HG03196 (cell line): ENCODE data around the gene SRSF2.
"Not testable (repeated sequence)": the region's sequence is repeated elsewhere in the genome, so short reads cannot be mapped to it uniquely, and the experiment has no call there.

Source experiments
- ATAC-seq: cut with Tn5 transposase; IDR thresholded peaks from one replicate; pipeline ENCODE4 v1.9.1; 2021; ENCODE audit not compliant: unreplicated experiment

SRSF2 gene

GRCh38 chr17:76722279-76722678, 14.9 kb downstream of the SRSF2 start:
- ATAC-seq = no peak

- ATAC-seq = no peak
Measured at GRCh38 chr17:76721463-76721862, 15.7 kb downstream of the SRSF2 start.

- ATAC-seq = no peak
Measured at GRCh38 chr17:76720941-76721340, 16.2 kb downstream of the SRSF2 start.

GRCh38 chr17:76720211-76720610, 16.9 kb downstream of the SRSF2 start:
- ATAC-seq = no peak

GRCh38 chr17:76718516-76718915, 18.6 kb downstream of the SRSF2 start:
- no peak for ATAC-seq

GRCh38 chr17:76716839-76717215, 20.3 kb downstream of the SRSF2 start:
- no peak for ATAC-seq

- ATAC-seq = no peak
Measured at GRCh38 chr17:76716146-76716838, 20.8 kb downstream of the SRSF2 start.

GRCh38 chr17:76715496-76715830, 21.7 kb downstream of the SRSF2 start:
- no peak for ATAC-seq

GRCh38 chr17:76714822-76715495, 22.2 kb downstream of the SRSF2 start:
- ATAC-seq = no peak

GRCh38 chr17:76714336-76714735, 22.8 kb downstream of the SRSF2 start:
- ATAC-seq = no peak

- no peak for ATAC-seq
Measured at GRCh38 chr17:76713765-76714164, 23.4 kb downstream of the SRSF2 start.

- not testable (repeated sequence) for ATAC-seq
Measured at GRCh38 chr17:76712321-76712720, 24.8 kb downstream of the SRSF2 start.

GRCh38 chr17:76710863-76711611, 26.1 kb downstream of the SRSF2 start, which contains the start of gene MXRA7:
Gene MXRA7 (minus strand): TSS chr17:76710965. CDS start chr17:76710946, 19 bp downstream.
- ATAC-seq = no peak

GRCh38 chr17:76709951-76710862, 26.9 kb downstream of the SRSF2 start:
- not testable (repeated sequence) for ATAC-seq

GRCh38 chr17:76709077-76709950, 27.8 kb downstream of the SRSF2 start:
- no peak for ATAC-seq

GRCh38 chr17:76707985-76708807, 28.9 kb downstream of the SRSF2 start:
- no peak for ATAC-seq

- no peak for ATAC-seq
Measured at GRCh38 chr17:76706817-76707216, 30.3 kb downstream of the SRSF2 start.

- ATAC-seq = no peak
Measured at GRCh38 chr17:76704805-76705204, 32.3 kb downstream of the SRSF2 start.
